IPS DF 4.7 (cell line): Measurements from ENCODE around the gene MYO1D.

Experiments
- DNase-seq: peaks from one replicate; pipeline ENCODE4 v3.0.0-alpha.2; 2013; ENCODE audit warnings: low spot score; ENCODE audit errors: extremely low read depth

Gene MYO1D

DNA sequence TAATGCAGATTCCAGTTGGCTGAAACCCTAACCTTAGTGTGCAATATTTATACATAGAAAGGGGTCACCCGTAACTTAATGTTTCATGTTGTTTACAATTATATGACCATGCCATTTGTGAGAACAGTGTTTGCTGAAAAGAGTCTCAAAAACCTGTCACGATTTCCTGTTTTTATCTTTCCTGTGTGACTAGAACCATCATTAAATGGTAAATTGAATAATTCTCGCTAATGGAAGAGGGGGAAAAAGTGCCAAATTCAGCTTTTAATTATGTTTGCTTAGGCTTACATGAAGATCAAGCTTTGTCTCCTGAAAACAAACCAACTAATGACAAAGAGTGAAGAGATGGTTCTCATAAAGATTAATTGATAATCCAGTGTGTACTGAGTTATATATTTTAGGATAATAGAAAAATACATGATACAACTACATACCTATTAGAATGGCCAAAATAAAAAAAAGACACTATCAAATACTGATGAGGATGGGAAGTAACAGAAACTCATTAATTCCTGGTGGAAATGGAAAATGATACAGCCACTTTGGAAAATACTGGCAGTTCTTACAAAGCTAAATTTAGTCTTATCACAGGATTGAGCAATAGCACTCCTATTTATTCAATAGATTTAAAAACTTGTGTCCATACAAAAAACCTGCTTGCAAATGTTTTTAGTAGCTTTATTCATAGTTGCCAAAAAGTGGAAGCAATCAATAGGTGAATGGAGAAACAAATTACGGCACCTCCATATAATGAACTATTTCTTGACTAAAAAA is 248.5 kb downstream of the MYO1D start:
- DNase-seq: no peak

DNA sequence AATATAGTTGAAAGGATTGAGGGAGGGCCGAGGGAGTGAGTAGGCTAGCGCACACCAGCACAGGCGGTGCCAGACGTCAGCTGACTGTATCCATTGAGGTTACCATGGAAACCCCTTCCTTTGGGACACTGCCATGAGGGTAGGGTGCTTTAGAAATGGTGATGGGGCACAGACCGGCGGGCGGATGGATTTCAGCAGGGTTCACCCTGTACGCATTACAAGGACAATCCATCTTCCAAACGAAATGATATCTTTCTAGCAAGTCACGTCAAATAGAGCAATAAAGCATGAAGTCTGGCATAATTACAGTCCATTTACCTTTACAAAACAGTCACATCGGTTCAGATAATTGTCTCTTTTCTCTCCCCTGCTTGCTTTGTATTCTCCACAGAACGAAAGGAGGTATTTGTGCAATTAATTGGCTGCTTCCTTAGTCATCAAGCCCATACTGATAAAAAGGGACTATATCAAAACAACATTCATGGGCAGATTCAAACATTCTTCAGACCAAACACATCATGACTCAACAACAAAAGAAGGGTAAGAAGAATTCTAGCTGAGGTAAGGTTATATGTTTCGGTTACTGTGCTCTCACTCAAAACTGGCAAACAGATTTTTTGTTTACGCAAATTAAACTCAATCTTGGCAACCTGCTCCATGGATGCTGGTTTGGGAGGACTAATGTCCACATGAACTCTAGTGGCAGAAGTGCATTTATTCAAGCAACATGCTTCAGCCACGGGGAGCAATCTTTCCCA is 249.5 kb downstream of the MYO1D start:
- DNase-seq: peak; percentile 75

DNA sequence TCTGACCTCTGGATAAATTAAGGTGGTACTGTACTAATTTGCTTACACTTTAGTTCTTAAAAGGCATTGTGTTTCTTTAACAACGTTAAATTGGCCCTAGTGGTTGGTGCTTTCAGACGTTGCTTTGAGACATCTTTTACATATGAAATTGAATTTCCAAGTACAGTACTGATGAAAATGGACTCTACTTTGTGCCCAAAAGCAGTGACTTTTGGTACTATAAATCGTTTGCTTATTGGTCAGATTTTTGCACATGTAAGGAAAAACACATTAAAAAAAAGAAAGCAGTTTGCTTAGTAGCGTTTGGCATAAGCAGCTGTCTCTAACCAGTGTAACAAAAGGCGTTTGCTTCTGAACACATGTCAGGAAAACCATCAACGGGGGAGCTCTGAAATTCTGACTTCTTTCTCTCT is 250.5 kb downstream of the MYO1D start:
- no peak for DNase-seq

- no peak for DNase-seq
Measured at GRCh38 chr17:32625971-32626370, 251.0 kb downstream of the MYO1D start.

DNA sequence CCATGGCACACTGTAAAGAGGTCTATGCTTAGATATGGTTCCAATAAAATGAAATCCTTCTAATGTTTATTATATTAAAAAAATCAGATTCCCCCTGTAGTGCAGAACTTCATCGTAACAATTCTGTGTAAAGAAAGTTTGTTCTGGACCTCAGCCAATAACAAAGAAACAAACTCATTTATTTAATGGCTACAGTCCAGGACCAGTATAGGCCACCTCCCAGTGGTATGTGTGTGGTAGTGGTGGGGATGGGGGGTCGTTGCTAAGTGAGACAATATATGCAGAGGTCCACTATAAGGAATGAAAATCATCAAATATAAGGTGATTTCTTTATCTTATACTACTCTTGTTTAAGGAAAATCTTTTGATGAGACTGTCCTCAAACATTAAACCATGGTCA is 253.7 kb downstream of the MYO1D start:
- DNase-seq: no peak

DNA sequence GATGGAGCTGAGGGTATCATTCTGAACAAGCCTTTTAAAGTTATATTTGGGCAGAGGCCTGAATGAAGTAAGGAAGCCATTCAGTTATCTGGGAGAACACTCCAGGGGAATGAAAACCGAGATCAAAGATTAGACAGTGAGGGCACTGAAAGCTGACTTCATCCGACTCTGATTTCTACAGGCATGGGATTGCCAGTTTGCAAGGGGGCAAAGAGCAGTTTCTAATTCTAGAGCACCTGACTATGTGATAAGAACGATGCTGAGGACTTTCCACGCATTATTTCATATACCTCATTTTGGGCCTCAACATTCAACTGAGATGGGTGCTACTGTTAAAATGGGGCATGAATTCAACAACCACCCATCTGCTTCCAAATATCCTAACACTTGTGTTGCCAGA is 254.4 kb downstream of the MYO1D start:
- no peak for DNase-seq

- no peak for DNase-seq
Measured at GRCh38 chr17:32621612-32622312, 255.2 kb downstream of the MYO1D start.

DNA sequence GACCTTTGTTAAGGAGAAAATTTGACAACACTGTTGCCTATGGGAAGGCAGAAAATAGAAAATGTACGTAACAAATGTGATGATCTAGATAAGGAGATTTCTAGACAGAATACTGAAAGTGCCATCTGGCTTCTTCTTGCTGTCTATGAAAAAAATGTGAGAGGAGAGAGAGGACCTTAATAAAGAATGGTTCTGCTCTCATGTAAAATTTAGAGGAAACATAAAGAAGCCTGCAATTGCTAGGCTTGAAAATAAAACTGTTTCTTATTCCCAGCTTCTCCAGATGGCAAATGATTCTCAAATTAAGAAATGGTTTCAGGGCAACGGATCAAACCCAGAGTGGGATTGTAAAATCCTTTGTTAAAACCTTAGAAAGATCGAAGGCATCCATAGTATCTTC is 261.6 kb downstream of the MYO1D start:
- no peak for DNase-seq

DNA sequence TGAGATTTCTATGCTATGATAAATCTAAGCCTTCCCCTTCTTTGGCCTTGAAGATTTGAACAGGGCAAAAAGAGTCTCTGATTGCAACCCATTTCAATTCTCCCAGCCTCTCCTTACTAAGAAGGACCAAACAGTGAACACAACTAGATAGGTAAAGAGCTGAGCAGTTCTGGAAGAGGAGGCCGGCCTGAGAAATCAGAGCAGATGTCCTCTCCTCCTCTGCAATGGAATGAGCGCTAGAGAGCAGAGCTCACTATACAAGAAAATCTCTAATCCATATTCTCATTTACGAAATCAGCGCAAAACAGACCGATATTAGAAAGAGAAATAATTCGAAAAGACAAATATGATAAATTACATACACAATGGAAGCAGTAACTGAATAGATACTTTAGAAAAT is 266.0 kb downstream of the MYO1D start:
- DNase-seq: no peak

GRCh38 chr17:32609884-32610650 is 266.9 kb downstream of the MYO1D start:
- no peak for DNase-seq

DNA sequence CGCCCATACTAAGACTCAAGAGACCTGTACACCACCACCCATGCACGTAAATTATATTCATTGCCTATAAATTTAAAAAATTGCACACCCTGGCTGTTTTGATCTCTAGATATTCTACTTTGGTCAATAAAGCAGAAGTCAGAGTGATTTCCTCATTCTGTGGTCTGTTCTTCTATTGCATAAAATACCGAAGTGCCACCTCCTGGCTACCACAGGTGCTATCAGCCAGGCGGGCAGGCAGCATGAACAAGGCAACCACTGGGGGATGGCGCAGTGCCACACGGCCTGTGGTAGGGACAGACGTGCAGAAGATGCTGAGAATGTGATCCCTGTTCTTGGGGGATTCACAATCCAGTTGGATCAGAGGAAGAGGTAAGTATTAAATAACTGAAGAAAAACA is 267.8 kb downstream of the MYO1D start:
- no peak for DNase-seq

DNA sequence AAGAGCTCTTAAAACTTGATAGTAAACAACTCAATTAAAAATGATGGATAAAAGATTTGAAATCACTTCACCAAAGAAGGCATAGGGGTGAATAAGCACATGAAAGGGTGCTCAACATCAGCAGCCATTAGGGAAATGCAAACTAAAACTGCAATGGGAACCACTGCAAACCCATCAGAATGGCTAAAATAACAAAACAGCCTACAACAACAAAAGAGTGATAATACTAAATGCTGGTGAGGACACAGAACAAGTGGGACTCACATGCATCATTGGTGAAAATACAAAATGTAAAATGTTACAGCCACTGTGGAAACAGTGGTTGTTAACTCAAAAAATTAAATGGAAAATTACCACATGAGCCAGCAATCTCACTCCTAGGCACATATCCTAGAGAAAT is 268.7 kb downstream of the MYO1D start:
- DNase-seq: no peak

- DNase-seq: no peak
Measured at GRCh38 chr17:32604966-32605365, 272.0 kb downstream of the MYO1D start.

DNA sequence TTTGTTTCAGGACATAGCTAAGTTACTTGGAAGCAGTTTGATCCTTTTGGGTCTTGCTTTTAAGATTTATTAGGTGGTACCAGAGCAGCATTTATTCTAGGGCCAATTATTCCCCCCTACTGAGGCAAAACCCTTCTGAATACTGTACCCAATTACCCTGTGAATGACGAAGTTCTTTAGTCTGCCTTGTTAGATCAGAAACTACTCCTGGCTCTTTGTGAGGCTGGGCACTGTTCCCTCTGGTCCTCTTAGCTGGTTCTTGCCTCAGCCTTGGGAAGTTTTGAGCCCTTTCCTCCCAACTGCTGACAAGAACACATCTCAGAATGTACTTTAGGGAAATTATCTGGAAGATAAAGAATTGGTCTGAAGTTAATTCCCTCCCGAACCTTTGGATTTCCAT is 274.5 kb downstream of the MYO1D start:
- DNase-seq: no peak

DNA sequence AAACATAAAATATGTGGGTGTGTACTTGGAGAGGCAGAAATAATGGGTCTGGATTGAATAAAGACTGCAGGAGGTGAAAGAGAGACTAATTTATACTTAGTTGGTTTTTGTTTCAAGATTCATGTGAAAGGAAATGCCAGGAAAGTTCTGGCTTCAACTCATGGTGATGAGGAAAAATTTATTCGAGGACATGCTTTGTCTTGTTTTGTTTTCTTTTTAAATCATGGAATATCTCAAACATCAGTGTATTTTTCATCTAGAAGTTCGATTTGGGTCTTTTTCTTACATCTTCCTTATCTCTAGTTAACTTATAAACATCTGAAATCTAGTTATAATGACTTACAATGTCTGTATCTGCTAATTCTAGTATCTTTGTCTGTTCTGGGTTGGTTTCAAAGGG is 275.1 kb downstream of the MYO1D start:
- DNase-seq: no peak

- no peak for DNase-seq
Measured at GRCh38 chr17:32596628-32597027, 280.3 kb downstream of the MYO1D start.

DNA sequence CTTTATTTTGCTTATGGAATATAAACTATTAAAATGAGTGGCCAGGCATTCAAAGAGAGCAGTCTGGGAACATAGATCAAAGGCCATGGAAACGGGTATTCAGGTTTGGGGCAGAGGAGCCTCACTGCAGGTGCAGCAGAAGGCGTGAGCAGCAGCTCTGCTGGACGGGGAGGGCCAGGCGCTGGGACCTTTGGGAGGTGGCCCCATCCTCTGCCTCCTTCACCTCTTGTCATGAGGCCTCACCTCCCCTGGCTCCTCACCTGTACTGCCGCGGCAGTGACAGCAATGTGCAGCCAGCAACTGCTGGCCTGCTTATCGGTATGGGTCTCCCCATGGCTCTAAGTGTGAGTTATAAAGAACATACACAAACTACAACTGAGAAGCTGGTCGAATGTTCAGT is 280.7 kb downstream of the MYO1D start:
- DNase-seq: no peak

GRCh38 chr17:32593003-32593402 is 283.9 kb downstream of the MYO1D start:
- DNase-seq: no peak

GRCh38 chr17:32591405-32591804 is 285.5 kb downstream of the MYO1D start:
- no peak for DNase-seq

GRCh38 chr17:32590974-32591373 is 285.9 kb downstream of the MYO1D start:
- no peak for DNase-seq

DNA sequence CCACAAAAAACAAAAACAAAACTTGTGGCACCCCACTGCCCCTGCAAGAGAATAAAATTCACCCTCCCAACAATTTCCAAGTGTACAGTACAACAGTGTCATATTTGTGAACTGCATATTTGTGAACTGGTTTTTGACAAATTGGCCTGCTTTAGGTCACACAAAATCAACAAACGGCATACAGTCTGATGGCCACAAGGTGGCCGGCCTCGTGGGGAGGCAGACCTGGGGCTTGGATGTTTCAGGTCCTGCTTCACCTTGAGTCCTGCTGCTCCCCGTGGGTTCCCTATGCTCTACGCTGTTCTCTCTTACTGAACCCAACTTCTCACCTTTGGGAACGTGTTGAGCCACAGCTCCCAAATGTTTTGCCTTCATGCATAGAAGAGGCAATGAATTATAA is 287.9 kb downstream of the MYO1D start:
- DNase-seq: no peak

GRCh38 chr17:32588135-32588534 is 288.8 kb downstream of the MYO1D start:
- DNase-seq: no peak
